AG20443 (cell line): ENCODE results near the gene PRDM15.

Experiments
- DNase-seq: peaks from one replicate; pipeline ENCODE4 v3.0.0; 2012; ENCODE audit warnings: low spot score, mixed read lengths

Gene PRDM15

DNA sequence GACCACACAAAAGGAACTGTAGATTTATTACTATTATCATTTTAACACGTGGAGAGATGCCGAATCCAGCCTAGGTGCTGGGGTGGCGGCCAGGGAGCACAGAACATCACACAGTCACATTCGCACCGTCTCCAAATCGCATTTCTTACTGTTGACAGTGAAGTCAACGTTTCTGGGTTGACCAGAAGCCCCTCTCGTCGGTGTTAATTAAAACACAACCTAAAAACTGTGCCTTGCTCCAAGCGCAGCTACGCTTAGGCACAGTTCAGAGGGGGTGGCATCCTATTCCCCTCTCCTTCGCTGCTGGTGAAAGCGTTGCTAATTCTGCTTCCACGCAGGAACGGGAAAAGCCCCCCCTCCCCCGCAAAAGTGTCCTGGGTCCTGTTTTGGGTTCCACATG lies 116.4 kb downstream of the PRDM15 start:
- no peak for DNase-seq

DNA sequence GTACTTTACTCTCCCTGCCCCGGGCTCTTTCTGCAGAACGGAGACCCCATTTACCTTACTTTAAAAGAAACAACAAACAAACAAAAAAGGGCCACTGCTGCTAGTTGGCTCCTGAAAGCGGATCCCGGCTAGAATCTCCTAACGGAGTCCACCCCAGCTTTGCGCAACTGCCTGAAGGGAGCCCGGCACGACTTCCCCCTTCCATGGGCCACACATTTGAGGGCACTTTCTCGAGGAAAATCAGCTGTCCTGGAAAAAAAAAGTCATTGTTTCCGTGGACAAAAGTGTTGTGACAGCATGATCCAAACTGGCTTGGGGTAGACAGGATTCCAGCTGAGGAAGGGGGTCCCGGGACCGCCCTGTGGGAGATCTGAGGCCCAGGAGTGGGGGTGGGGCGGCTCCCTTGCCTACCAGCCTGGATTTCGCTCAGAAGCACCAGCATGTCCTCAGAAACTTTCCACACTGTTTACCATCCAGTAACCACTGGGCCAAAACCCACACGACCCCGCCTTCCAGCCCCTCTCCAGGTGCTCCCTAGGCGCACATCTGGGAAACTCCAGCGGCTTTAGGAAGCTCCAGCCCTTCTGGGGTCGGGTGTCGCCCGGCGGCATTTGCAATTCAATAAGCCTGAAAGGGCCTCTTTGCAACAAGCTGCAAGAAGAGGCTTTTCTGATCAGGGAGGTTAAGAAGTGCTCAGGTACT lies 117.1 kb downstream of the PRDM15 start:
- peak; percentile 44 for DNase-seq

DNA sequence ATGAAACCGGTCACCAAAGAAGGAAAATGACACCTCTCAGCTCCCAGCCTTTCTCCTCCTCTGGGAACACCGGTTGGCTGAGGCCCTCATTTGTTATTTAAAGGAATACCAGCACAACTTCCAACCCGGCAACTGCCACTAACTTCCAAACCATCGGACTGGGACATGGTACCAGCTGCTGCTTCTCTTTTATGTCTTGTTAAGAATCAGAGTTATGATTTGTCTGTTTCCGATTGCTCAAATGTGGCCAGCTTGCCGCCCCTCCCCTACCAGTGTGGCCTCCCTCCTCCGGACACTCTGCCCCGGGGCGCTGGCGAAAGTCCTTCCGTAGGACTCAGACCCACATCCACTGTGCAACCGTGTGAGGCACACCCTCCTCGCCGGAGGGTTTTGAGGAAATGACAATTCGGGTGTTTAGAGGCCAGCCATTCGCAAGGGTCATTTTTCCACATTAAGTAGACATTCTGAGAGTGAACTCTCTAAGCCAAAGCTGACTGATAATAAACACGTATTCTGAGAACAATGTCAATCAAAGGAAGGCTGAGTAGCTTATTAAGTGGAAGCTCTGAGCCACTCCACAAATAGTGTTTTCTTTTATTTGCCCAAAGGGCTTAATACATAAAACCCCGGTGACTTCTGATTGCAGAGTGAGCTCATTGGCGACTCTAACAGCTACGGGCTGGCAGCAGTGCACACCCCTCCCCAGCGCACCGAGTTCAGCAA lies 117.8 kb downstream of the PRDM15 start:
- DNase-seq, result peak; percentile 72

DNA sequence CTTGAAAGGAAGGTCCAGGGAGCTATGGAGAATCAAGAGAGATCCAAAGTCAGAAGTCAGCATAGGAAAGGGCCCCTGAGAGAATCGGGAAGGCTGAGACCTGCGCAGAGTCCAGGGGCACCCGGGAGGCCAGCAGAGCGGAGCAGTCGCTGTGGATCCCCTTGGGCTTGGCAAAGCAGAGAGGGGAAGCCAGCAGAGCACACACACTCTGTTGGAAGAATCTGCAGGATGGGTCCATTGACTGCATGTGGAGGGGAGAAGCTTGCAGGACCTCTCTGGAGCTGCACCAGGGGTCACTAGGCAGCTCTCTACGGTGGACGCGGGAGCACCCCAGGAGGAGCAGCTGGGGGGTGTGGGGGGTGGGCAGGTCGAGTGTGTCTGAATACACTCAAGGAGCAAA lies 118.7 kb downstream of the PRDM15 start:
- no peak for DNase-seq

DNA sequence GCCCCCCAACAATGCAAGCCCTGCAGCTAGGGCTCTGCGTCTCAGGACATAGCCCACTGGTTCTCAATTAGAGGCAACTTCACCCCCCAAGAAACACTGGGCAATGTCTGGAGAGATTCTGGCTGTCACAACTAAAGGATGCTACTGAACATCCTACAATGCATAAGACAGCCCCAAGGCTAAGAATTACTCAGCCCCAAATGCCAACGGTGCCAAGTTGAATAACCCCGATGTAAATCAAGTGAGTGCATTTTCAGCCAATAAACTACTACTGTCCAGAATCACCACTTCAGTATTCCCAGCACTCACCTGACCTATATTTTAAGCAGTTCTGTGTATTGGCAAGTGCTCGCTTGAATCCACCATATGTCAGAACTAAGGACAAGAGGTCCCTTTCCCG lies 119.2 kb downstream of the PRDM15 start:
- DNase-seq, result no peak

DNA sequence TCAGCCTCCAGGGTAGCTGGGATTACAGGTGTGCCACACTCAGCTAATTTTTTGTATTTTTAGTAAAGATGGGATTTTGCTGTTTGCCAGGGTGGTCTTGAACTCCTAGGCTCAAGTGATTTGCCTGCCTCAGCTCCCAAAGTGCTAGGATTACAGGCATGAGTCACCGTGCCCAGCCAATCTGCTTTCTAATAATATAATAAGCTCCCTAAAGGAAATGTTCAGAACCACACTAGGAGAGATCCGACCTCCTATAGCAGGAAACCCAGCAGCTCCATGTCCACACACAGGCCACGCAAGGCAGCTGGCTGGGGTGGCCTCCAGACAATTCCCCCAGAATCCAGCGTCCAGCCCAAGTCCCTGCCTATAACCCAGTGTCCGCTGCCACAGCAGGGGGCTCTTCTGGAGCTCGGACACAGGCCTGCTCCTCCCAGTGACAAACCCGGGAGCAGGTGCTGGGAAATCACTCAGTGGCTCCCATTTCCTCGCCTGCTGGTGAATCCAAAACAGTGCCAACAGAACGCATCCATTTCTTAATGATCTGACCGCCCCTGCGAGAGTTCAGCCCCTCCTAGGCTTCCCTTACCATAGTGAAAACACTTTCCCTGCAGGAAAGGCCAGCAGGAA lies 119.8 kb downstream of the PRDM15 start:
- DNase-seq, result no peak

DNA sequence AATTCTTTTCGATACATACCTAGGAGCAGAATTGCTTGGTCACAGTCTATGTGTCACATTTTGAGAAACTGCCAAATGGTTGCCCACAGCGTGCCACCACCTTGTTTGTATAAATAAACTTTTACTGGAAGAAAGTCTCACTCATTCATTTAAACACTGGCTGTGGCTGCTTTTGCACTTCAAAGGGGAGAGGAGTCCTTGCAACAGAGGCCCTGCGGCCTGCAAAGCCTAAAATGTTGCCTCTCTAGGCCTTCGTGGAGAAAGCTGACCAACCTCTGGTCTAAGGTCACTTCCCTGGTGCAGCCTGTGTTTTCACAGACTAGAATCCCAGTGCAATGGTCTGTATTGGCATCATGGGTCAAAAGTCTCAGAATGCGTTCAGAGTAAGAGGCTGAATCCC lies 120.6 kb downstream of the PRDM15 start:
- DNase-seq, result no peak

DNA sequence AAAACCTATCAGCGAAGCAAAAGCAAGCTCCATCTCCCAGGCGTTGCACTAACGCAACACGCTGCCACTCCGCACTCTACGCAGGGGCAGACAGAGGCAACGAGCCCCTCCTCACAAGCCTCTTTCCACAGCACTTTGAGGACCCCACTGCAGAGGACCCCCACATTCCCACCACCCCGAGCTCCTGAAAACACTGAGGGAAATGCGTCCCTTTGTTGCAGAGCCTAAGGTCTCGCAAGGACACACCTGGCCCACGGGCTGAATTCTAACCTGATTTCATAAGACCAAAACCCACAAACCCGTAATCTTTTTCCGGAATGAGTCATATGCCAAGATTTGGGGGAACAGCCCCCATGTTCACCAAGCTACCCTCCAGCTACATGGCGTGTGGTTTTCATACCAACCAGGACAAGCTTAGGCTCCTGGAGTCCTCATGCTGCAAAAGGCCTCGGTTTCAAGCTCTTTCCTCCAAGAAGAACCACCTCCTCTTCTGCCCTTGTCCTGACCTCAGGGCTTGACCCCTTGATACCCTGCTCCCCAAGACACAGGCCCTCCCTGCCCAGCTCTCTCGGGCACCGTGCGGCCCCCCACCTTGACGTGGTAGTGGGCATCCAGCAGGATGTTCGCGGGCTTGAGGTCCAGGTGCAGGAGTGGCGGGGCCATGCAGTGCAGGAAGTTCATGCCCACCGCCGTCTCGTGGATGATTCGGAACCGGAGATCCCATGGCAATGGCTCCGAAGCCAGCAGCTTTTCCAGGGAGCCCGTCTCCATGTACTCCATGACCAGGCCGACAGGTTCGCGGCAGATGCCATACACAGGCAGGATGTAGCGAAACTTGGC lies 123.0 kb downstream of the PRDM15 start:
- no peak for DNase-seq

DNA sequence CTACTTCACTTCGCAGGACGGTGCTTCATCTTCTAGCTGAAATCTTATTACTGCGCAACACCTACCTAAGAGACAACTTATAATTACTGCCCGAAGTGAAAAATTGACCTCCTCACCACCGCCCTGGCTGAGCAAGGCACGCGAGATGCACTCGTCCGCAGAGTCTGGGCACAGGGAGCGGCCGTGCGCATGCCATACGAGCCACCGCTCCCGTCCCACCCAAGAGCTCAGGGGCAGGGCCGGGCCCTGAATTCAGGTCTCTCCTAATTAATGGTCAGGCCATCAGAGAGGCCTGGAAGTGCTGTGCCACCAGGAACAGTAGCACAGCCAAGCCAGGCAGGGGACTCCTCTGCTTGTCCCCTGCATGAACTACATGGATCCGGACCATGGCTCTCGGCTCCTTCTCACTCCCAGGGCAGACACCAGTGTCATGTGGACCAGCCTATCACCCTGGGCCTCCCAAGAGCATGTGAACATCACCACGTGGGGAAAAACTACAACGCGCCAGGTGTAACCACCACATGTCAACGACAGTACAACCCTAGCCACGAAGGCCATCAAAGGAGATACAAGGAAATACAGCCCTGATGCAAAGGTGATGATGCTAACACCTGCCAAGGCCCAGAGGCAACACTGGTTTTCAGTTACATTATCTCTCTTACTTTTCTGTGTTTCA lies 123.7 kb downstream of the PRDM15 start:
- no peak for DNase-seq

DNA sequence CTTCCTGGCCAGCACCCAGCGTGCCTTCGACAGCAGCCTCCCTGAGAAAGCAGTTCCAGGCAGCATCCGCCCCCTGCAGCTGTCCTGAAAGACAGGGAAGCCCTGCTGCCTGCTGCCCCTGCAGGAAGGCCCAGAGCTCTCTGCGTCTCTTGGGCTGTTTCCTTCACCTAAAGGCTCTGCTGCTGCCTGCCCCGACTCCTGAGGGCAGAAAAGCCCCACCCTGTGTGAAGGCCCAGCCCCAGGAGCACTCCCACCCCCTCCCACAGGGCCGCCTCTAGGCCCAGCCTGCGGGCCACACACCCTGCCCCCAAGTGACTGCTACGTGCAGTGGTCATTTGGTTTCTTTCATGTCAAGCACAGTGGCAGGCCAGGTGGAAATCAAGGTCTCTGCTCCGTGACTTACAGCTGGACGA lies 124.7 kb downstream of the PRDM15 start:
- no peak for DNase-seq

DNA sequence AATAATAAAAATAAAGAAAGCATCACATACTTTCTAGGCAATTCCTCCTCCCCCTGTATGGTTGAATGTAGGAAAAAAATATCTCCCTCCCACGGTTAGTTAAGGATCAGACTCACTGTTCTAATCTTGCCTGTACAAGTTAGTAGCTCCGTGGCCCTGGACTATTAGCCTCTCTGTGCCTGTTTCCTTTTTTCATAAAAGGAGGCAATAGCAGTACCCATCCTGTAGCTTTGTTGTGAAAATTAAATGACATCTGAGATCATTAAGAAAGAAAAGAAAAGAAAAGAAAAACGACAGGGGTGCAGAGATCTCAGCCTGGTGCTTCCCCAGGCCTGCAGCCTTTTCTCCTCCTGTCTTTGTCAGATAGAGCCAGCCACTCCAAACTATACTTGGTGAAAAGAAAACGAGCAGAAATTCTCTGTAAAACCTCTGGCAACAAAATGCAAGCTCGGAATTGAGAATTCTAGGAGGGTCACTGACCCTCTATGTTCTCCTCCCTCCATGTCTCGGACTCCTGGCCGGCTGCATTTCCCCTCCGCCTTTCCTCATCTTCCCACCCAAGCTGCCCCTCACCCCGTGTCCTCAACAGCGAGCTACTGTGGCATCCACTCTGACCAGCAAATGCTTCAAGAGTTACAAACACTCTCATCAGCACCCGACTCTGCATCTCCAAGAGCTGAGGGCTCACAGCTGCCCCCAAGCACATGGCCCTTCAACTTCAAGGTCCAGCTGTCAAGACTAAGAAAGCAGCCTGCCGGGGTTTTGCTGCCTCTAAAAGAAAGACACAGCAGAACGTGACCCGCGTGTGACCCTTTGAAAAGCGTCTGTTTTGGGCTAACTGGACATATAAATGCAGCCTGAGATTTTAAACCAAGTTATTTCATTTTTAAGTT lies 125.9 kb downstream of the PRDM15 start:
- DNase-seq, result no peak

DNA sequence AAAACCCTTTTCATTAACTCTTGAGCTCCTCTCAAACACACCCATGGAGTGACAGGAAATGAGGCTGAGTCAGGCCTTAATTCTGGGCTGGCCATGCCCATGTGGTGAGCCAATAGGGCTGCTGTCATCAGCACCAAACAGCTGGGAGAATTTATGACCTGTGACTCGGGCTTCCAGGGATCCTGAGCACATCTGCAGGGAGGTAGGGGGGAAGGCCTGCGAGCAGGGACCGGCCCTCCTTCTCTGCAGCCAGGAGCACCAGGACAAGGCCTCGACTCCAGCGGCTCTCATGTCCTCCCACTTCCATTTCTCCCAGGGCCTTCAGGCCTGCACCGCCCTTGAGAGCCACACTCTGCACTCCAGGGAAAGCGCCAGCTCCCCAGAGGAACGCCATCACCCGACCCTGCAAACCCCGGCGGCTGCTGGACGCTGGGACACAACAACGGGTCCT lies 126.9 kb downstream of the PRDM15 start:
- DNase-seq, result peak; percentile 91

DNA sequence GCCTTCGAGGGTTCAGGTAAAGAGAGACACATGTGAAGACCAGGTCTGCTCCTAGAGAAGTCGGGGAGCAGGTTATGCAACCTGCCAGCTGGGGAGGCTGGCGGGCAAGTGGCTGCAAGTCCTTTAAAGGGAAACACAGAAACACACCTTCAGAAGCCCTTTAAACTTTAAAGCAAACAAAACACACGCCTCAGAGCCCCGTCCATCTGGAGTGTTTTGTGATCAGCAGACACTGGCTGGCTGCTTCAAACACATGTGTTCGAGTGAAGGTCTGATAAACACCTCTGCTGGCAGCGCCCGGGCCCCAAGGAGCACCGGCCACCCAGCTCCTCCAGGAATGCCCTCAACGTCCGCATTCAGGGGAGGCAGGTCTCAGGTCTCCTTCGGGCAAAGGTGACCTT lies 127.5 kb downstream of the PRDM15 start:
- peak; percentile 24 for DNase-seq

DNA sequence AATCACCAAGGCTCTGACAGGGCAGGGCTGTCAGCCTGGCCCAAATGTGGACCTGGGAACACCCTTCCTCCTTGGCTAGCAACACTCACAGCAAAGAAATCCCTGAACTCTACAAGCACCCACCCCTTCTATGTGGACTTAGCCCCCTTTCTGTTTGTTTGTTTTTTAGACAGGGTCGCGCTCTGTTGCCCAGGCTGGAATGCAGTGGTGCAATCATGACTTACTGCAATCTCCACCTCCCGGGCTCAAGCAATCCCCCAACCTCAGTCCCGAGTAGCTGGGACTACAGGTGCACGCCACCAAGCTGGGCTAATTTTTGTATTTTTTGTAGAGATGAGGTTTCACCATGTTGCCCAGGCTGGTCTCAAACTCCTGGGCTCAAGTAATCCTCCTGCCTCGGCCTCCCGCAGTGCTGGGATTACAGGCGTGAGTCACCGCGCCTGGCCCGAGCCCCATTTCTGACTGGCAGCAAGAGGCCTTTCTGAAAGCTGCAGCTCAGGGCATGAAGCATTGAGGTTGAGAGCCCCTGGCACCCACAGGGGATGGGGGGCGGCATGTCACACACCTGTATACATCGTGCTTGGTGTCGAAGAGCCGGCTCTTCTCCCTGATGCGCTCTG lies 128.5 kb downstream of the PRDM15 start:
- DNase-seq, result no peak

DNA sequence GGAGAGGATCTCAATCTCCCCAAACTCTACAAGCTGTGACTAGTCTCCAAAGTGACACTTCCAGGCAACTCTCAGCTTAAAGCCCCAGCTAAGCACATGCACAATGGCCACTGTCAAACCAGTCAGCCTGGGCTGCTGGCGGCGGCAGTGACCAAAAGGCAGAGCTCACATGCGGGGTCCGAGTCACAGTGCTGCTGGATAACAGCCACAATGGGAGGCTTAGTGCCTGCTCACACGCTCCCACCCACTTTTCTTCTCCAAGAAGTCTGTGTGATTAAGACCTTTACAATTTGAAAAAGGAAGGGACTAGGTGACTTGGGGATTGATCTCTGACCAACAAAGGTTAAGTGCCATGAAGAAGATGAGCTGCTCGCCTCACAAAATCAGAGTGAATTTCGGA lies 129.1 kb downstream of the PRDM15 start:
- peak; percentile 40 for DNase-seq

DNA sequence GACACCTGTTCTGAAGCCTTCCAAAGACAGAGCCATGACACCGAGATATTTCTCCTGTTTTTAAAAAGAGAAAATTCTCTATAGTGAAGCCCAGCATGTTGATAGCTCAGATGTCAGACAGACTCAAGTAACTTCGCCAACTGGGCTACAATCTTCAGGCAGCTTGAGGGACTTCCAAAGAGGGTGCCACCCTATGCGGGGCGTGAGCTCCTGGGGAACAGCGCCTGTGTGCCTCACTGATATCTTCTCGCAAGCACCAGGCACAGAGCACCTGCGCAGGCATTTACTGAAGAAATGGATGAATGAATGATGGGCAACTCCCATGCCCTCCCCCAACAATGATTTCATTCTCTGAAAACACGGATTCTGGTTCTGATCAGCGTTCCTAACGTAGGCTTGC lies 129.9 kb downstream of the PRDM15 start:
- no peak for DNase-seq
